Activated CD4-positive, CD25-positive, alpha-beta regulatory T cell treated with anti-CD3 and anti-CD28 coated beads, Interleukin-2, amount 50 U/mL, for 24 hours (primary cell): Measurements from ENCODE around the gene MRM1.

ENCODE experiments used
- ATAC-seq, 2 donors: fragments of 150-1000 bp; cut with Tn5 transposase; one replicate each; pipeline ENCODE4 v1.10.0; 2021; ENCODE audit warnings: mild to moderate bottlenecking in 1 of 2, moderate library complexity in 1 of 2

MRM1 gene, protein sequence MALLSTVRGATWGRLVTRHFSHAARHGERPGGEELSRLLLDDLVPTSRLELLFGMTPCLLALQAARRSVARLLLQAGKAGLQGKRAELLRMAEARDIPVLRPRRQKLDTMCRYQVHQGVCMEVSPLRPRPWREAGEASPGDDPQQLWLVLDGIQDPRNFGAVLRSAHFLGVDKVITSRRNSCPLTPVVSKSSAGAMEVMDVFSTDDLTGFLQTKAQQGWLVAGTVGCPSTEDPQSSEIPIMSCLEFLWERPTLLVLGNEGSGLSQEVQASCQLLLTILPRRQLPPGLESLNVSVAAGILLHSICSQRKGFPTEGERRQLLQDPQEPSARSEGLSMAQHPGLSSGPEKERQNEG

GRCh38 chr17:36601303-36602029, at the start of gene MRM1:
MRM1 (plus strand) TSS chr17:36601583; CDS start chr17:36601811, 228 bp downstream.
- ATAC-seq: peak; percentile 84 to 86

GRCh38 chr17:36553459-36553858, 47.9 kb upstream of the MRM1 start:
- ATAC-seq: no peak

DNA sequence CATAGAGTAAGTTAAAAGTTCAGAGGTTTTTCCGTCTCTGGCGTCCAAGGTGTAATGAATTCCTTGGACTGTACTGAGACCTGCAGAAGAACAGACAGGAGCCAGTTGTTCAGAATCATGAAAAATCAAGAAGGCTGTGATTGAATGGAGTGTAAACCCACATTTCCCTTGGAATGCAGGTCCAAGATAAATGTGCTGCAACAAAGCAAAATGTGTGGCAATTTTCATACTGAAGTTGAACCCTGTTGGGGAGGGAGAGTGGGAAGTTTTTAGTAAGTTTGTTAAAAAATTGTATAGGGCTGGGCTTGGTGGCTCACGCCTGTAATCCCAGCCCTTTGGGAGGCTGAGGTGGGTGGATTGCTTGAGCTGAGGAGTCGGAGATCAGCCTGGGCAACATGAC, 35.3 kb upstream of the MRM1 start:
- ATAC-seq: no peak

DNA sequence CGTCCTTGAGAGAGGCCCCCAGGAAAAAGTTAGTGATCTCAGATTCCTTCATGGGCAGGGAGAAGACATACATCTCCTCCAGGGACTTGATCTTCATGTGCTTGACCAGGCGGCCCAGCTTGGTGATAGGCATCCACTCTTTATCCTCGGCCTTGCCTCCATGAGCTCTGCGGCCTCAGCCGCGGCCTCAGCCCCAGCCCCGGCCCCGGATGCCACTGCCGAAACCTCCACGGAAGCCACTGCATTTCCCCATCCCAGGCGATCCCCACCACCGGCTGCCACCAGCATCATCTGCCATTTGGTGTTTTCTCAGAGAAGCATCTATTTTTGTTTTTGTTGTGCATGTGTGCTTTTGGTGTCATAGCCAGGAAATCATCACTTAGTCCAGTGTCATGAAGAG, 26.4 kb upstream of the MRM1 start:
- no peak for ATAC-seq

DNA sequence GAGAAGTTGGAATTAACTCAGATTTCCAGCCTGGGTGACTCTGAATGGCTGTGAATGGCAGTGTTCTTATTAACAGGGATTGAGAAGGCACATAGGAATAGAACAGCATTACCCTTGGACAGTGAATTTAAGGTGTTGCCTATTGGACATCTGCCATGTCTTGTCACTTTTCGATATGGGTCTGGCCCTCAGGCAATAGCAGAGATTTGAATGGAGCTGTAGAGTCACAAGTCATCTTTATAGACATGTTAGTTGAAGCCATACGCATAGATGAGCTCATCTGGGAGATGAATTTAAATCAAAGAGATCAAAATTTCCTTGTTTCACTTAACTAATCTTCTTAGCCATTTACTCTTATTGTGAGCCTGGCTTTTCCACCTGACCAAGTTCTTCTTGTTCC, 24.6 kb upstream of the MRM1 start:
- ATAC-seq: no peak

- no peak for ATAC-seq
Measured at GRCh38 chr17:36578671-36579070, 22.7 kb upstream of the MRM1 start.

- ATAC-seq: no peak
Measured at GRCh38 chr17:36583787-36584186, 17.6 kb upstream of the MRM1 start.

DNA sequence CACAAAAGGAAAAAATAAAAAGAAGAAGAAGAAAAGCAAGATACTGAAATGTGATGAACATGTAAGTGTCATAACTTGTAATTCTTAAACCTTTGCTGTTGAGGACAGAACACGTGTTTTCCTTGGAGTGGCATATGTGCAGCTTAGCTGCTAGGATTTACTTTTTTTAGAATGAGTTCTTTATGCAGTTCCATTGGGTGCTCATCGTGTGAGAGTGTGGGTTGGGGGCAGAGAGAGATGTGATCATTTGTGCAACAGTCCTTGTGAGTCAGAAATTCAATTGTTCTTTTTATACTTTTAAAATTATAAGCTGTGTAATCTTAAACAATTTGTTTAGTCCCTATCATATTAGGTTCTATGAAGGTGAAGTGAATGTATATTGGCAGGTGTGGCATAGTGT, 15.2 kb upstream of the MRM1 start:
- no peak for ATAC-seq

- no peak for ATAC-seq
Measured at GRCh38 chr17:36590082-36590481, 11.3 kb upstream of the MRM1 start.

DNA sequence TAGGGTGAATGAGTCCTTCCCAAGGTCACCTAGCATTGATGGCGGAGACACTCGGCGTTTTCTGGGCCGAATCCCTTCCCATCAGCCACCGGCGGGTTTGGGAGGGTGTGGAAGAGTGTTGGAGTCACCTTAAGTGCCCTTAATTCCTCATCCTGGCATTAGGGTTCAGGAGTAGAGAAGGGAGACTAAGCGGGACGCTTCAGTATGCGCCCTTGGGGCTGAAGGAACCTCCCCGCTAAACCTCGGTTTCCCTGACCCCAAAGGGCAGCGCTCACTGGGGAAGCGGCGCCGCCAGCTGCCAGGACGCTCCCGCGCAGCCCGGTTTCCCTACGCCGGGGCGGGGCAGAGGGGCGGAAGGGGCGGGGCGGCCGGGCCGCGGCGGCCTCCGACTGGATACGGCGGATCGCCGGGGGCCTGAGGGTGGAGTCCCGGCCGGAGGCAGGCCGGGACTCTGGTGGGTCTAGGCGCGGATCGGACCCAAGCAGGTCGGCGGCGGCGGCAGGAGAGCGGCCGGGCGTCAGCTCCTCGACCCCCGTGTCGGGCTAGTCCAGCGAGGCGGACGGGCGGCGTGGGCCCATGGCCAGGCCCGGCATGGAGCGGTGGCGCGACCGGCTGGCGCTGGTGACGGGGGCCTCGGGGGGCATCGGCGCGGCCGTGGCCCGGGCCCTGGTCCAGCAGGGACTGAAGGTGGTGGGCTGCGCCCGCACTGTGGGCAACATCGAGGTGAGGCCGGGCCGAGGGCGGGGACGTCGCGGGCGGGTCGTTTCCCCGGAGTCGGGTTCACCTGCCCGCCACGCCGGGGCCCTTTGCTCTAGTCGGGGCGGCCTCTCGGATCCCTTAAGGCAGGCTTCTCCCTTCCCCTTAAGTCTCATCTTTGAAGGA, 9.7 kb upstream of the MRM1 start, which contains the start of gene DHRS11:
Gene DHRS11, plus strand, starts transcription at position 446 of the 882 bp plus-strand sequence. Its CDS starts 131 bp downstream, at position 577.
- peak; percentile 96 to 98 for ATAC-seq

- no peak for ATAC-seq
Measured at GRCh38 chr17:36592316-36592715, 9.1 kb upstream of the MRM1 start.

DNA sequence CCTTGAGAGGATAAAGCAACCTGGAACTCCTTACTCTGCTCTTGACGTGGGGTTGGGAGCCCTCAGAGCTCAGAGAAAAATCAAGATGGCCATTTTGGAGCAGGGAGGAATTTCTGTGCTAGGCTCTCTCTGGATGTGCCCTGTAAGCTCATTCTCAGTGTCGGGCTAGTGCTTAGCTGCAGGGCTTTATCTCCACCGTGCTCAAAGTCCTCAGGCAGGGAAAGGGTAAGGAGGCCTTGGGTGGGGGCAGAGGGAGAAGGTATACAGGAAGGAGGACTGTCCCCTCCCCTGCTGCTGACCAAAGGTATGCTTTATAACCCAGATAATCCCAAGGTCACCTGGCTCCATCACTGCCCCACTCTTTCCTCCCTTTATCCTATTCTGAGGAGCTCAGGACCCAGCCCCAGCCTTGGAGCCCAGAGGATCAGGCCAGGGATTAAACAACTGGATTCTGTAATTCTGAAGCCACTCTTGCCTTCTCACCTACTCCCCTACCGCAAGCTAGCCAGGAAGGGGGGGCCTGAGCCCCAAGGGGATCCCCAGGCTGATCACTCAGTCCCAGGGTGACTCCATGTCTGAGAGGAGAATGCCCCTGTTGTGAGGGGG, 8.6 kb upstream of the MRM1 start:
- no peak for ATAC-seq

- ATAC-seq: no peak
Measured at GRCh38 chr17:36593656-36594316, 7.6 kb upstream of the MRM1 start.

DNA sequence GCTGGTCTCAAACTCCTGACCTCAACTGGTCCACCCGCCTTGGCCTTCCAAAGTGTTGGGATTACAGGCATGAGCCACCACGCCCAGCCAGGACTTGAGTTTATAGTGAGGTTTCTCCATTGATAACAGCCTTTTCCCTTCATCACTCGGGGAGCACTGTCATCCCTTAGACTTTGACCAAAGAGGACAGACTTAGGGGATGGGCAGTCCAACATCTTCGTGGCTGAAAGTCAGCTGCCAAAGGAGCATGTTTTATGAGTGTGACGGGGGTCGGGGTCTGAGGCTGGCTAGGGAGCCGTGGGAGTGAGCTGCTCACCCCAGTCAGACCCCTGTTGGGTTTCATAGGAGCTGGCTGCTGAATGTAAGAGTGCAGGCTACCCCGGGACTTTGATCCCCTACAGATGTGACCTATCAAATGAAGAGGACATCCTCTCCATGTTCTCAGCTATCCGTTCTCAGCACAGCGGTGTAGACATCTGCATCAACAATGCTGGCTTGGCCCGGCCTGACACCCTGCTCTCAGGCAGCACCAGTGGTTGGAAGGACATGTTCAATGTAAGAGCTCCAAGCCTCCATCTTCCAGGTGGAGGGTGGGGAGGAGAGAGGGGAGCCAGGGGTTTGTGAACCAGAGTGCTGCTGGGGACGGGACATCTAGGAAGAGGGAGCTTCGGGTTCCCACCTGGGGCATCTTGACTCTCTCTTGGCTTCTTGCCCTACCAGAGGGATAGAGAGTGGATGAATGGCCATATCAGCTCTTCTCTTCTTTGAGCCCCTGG, 6.6 kb upstream of the MRM1 start:
- ATAC-seq: no peak

DNA sequence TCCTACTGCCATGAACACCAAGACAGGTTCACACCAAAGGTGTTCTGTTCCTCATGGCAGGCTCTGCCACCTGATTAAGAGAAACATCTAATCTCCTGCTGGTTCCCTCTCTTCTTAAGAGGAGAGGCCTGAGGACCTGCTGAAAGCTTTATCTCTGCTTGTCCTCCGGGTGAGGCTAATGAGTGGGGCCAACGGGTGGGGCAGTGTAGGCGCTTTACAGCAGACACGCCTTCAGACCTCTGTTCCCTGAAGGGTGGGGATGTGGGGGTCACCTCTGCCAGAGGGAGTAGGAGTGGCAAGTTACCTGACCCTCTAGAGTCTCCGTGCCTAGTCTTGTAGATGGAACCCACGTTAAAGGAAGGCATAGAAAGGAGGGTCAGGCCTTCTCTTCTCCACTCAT, 4.2 kb upstream of the MRM1 start:
- no peak for ATAC-seq

DNA sequence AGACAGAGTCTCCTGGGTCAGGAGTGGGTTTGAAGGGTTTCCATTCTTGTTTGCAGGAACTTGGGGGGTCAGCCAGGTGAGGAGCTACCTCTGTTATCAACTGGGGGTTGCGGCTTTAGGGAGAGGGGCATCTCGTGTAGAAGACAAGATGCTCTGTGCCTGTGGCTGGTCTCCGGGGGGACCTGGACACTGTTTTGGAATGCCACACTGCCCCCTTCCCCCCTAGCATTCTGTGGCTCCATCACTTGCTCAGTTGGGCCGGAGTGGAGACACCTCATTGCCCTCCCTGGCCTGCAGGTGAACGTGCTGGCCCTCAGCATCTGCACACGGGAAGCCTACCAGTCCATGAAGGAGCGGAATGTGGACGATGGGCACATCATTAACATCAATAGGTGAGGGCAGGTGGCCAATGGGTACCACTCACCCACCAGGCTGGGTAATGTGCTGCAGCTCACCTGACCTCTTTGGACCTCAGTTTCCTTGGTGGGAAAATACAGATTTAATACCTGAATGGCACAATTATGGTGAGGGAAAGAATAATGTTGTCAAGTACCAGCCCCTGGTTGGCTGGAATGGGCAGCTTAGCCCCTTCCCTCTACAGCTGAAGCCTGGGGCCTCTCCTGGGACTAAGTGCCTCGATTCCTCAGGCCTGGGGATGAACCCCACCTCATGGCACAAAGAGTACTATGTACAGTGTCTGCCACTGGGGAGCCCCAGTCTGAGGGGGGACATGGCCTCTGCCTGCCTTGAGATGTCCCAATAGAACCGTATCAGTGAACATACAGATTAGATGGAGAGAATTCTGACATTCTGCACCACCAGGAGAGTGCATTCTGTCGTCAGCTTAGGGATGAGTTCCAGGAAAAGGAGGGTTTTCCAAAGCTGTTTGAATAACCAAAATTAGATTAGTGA, 3.3 kb upstream of the MRM1 start:
- ATAC-seq: no peak

DNA sequence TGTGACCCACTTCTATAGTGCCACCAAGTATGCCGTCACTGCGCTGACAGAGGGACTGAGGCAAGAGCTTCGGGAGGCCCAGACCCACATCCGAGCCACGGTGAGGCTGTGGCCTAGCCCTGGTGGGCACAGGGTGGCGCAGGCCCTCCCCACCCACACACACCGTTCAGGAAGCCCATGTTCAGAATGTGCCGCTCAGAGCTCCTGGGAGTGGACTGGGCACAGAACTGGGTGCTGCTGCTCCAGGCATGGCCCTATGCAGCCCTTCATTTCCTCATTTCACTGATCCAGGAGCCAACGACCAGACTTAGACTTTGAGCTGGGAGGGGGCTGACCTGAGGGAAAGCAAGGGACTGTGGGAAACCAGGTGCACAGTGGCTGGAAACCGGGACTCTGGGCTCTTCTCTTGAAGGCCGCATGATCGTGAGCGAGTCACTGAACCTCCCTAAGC, 2.4 kb upstream of the MRM1 start:
- no peak for ATAC-seq

DNA sequence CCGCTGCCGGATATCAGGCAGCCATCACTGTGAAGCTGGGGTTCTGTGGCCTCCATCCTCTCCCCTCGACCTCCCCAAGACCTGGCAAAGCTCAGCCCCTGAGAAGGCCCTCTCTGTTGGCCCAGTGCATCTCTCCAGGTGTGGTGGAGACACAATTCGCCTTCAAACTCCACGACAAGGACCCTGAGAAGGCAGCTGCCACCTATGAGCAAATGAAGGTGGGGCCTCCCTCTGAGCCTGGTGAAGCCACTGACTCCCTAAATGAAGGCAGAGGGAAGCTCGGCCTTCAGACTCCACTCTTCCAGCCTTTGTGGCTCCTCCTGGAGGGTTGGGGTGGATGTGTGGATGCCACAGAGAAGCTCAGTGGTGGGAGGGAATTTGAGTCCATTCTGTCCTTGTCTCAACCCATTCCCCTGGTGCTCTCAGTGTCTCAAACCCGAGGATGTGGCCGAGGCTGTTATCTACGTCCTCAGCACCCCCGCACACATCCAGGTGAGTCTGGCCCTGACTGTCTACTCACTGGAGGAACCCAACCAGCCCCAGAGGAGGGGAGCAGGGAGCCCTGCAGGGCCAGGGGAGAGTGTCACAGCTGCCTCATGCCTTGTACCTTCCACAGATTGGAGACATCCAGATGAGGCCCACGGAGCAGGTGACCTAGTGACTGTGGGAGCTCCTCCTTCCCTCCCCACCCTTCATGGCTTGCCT, 1.7 kb upstream of the MRM1 start:
- no peak for ATAC-seq

DNA sequence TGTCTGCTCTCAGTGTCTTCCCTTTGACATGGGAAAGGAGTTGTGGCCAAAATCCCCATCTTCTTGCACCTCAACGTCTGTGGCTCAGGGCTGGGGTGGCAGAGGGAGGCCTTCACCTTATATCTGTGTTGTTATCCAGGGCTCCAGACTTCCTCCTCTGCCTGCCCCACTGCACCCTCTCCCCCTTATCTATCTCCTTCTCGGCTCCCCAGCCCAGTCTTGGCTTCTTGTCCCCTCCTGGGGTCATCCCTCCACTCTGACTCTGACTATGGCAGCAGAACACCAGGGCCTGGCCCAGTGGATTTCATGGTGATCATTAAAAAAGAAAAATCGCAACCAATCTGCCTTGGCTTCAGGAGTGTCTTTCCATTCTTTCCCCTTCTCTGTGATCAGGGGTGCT, 918 bp upstream of the MRM1 start:
- ATAC-seq: no peak

GRCh38 chr17:36600936-36601302, 464 bp upstream of the MRM1 start:
- ATAC-seq: peak; percentile 3 to 4
